ENCODE measurements around the gene SURF4.
"Not testable (repeated sequence)": the region's sequence is repeated elsewhere in the genome, so short reads cannot be mapped to it uniquely, and the experiment has no call there.

SURF4 gene

GRCh38 chr9:133331641-133332380 lies 44.0 kb downstream of the SURF4 start:
- DNase-seq = no peak

- no peak for DNase-seq
Measured at GRCh38 chr9:133331221-133331620, 44.6 kb downstream of the SURF4 start.

DNA sequence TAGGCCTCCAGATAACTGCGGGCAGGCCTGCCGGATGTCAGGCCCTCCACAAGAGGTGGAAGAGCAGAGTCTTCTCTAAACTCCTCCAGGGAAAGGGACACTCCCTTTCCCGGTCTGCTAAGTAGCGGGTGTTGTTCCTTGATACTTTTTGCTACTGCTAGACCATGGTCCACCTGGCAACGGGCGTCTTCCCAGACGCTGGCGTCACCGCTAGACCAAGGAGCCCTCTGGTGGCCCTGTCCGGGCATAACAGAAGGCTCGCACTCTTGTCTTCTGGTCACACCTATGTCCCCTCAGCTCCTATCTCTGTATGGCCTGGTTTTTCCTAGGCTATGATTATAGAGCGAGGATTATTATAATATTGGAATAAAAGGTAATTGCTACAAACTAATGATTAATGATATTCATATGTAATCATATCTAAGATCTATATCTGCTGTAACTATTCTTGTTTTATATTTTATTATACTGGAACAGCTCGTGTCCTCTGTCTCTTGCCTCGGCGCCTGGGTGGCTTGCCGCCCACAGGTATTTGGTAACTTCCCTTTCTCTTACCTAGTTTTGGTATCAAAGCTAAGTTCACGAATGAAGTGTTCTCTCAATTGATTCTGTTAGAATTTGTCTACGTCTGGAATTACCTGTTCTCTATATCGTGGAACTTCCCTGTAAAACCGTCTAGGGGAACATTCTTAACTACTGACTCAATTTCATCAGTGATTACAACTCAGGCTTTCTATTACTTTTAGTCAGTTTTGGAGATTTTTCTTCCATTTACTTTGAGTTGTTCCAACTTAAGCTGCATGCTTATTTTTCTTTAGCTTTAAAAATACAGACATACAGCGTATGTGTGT lies 46.3 kb downstream of the SURF4 start:
- not testable (repeated sequence) for DNase-seq

- DNase-seq = no peak
Measured at GRCh38 chr9:133327834-133328484, 47.9 kb downstream of the SURF4 start.

DNA sequence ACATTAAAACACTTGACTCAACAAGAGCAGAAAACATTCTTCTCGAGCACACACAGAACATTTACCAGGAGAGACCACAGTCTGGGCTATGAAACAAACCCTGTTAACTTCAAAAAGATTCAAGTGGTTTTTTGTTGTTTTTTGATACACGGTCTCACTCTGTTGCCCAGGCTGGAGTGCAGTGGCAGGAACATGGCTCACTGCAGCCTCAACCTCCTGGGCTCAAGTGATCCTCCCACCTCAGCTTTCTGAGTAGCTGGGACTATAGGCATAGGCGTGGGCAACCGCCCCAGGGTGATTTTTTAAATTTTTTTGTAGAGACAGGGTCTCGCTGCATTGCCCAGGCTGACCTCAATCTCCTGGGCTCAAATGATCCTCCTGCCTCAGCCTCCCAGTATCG lies 48.8 kb downstream of the SURF4 start:
- DNase-seq = not testable (repeated sequence)

DNA sequence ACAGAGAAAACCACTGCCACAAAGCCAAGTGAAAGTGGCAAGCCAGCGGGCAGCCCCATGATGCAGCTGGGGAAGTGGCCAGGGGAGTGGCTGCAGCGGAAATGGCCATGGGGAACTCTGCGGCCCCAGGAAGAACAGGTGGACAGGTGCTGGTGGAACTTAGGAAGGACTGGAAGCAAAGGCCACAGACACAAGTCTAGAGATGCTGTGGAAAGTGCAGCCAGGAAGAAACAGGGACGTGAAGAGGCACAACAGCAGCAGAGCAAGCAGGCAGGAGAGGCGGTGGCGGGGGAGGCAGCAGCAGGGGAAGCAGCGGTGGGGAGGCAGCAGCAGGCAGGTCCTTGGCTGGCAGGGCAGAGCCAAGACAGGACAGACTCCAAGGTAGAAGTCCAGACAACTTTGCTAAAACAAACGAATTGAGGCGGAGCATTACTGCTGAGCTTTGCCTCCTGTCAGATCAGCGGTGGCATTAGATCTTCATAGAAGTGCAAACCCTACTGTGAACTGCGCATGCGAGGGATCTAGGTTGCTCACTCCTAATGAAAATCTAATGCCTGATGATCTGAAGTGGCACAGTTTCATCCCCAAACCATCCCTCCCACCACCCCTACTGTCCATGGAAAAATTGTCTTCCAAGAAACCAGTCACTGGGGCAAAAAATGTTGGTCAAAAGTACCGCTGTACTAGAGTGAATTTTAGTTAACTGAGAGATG lies 51.7 kb downstream of the SURF4 start:
- DNase-seq = no peak

GRCh38 chr9:133323211-133323610 lies 52.6 kb downstream of the SURF4 start:
- DNase-seq = no peak

DNA sequence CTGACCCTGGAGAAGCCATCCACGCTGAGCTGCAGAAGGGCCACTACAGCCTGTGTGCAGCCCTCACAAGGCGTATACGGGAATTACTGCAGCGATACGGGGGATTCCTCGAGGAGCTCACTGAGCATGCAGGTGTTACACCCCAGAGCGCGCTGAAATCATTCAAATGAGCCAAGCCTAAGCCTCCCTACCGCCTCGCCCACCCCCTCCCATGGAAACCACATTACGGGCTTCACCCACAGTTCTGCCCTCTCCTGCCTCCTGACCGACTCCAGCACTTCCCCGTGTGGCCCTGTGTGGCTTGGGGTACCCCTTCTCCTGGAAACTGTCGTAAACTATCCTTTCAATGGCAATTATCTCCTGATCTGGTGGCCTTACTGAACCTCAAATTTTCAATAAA lies 53.2 kb downstream of the SURF4 start:
- no peak for DNase-seq

- DNase-seq = no peak
Measured at GRCh38 chr9:133321411-133321935, 54.4 kb downstream of the SURF4 start.

DNA sequence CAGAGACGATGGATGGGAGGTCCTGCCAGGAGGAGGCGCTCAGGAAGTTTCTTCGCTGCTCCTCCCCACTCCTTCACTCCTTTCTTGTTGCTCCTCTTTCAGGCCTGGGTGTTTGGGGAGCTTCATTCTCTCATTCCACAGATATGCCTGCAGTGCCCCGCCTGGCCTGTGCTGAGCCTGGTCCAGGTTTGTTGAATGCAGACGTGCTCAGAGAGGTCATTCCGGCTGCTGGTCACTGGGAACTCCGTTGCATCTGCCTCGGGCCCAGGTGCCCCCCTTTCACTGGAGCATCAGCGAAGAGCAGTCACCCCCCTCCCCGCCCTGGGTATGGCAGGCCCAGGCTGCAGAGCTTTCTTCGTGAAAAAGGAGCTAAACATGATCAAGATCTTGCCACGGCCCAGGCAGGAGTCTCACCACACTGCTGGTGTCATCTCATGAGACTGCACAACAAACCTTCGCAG lies 55.4 kb downstream of the SURF4 start:
- DNase-seq = no peak

- DNase-seq = not testable (repeated sequence)
Measured at GRCh38 chr9:133317551-133317950, 58.3 kb downstream of the SURF4 start.

- DNase-seq = no peak
Measured at GRCh38 chr9:133315997-133316396, 59.9 kb downstream of the SURF4 start.
